K562 (cell line): ENCODE measurements around the gene RPLP2. TPM values are rescaled to one million over a fixed set of nuclear protein-coding genes. Genes with fewer than 3 reads are reported as not detected.

Source experiments
- ATAC-seq: fragments of 200-7000 bp; cut with Tn5 transposase; 3 replicates; pipeline ENCODE4 v1.9.1; 2020; ENCODE audit warnings: moderate library complexity
- BruUV-seq: library from RNA; stranded (reverse); fragments of 400-500 nt; replicated peaks from 2 replicates; lab custom pipeline; 2021; lab: Mats Ljungman, UMichigan
- CTCF ChIA-PET: fragments of 300-600 bp; formaldehyde crosslinking; extraction: SDS; loops from one replicate; lab custom pipeline; 2021; ENCODE audit warnings: low intra/inter-chr PET ratio; lab: Yijun Ruan, JAX
- POLR2A ChIA-PET: fragments of 300-600, 350-650 bp; sonication (Branson Sonifier 250); formaldehyde crosslinking; extraction: SDS; loops from one replicate; lab custom pipeline; 2021; ENCODE audit warnings: antibody characterized with exemption, inconsistent platforms; lab: Yijun Ruan, JAX
- DNase-seq, 4 experiments: peaks; one replicate each; pipeline versions ENCODE4 v3.0.0 to v3.0.0-alpha.2; 2011 to 2018; ENCODE audit warnings: low spot score in 3 of 4, mixed read lengths in 3 of 4; ENCODE audit errors: extremely low read depth in 1 of 4
- FAIRE-seq: peaks from 2 replicates; lab custom pipeline; 2011; peaks lifted over from hg19 to GRCh38; lab: Jason Lieb, UNC
- H2AFZ ChIP-seq: 2 replicates; pipeline ENCODE4 v1.6.0; 2011; ENCODE audit warnings: low read depth, low read length, control low read depth, inconsistent platforms
- H3K27ac ChIP-seq: fragments of 200-600 bp; 3 replicates; pipeline ENCODE4 v1.8.0; 2011; ENCODE audit warnings: low read depth, mild to moderate bottlenecking, control low read depth, inconsistent platforms, low read length, moderate library complexity, mixed read lengths; ENCODE audit errors: extremely low read depth
- H3K27me3 ChIP-seq, 2 experiments: fragments of 300-600 bp in 1 of 2; 2 replicates in 1 of 2; 3 replicates in 1 of 2; pipeline versions ENCODE4 v1.6.0 to v1.8.0; 2011; ENCODE audit warnings: inconsistent platforms in 2 of 2, low read length in 2 of 2, mild to moderate bottlenecking in 1 of 2, mixed read lengths in 1 of 2, moderate library complexity in 1 of 2; ENCODE audit not compliant: control insufficient read depth in 2 of 2, insufficient read depth in 2 of 2
- H3K36me3 ChIP-seq: fragments of 300-600 bp; 3 replicates; pipeline ENCODE4 v1.8.0; 2011; ENCODE audit warnings: mild to moderate bottlenecking, low read length, inconsistent platforms; ENCODE audit not compliant: control insufficient read depth, insufficient read depth
- H3K4me1 ChIP-seq, 2 experiments: fragments of 200-600 bp in 1 of 2; replicated peaks in 1 of 2; 2 replicates in 1 of 2; 3 replicates in 1 of 2; pipeline versions ENCODE4 v1.5.1 to v1.8.0; 2011; ENCODE audit warnings: inconsistent platforms in 2 of 2, low read length in 2 of 2, mild to moderate bottlenecking in 1 of 2, mixed read lengths in 1 of 2, moderate library complexity in 1 of 2; ENCODE audit not compliant: control insufficient read depth in 2 of 2, insufficient read depth in 2 of 2
- H3K4me2 ChIP-seq: 2 replicates; pipeline ENCODE4 v1.6.1; 2011; ENCODE audit warnings: low read length, control low read depth, inconsistent platforms, mixed read lengths; ENCODE audit not compliant: insufficient read depth
- H3K4me3 ChIP-seq: fragments of 200-600 bp; sonication (generic), shearing (Covaris generic); 2 replicates; pipeline ENCODE4 v1.5.1; 2016; ENCODE audit warnings: control low read depth, inconsistent platforms
- H3K79me2 ChIP-seq: fragments of 200-600 bp; 3 replicates; pipeline ENCODE4 v1.8.0; 2011; ENCODE audit warnings: low read length, inconsistent platforms; ENCODE audit not compliant: control insufficient read depth, insufficient read depth
- H3K9ac ChIP-seq, 2 experiments: 2 replicates each; pipeline versions ENCODE4 v1.6.0 to v1.6.1; 2011; ENCODE audit warnings: low read depth in 2 of 2, low read length in 2 of 2, control low read depth in 1 of 2, inconsistent platforms in 1 of 2, mild to moderate bottlenecking in 1 of 2, mixed read lengths in 1 of 2; ENCODE audit not compliant: insufficient read depth in 1 of 2
- H3K9me1 ChIP-seq: one replicate; pipeline ENCODE4 v1.6.0; 2011; ENCODE audit warnings: inconsistent platforms, mild to moderate bottlenecking, low read length, moderate library complexity; ENCODE audit not compliant: control insufficient read depth, insufficient read depth
- H3K9me3 ChIP-seq: replicated peaks from 2 replicates; pipeline ENCODE4 v1.5.1; 2011; ENCODE audit warnings: low read depth, low read length, inconsistent platforms; ENCODE audit not compliant: control insufficient read depth, insufficient read depth
- H4K20me1 ChIP-seq: replicated peaks from 2 replicates; pipeline ENCODE4 v1.6.1; 2011; ENCODE audit warnings: low read length, inconsistent platforms, mixed read lengths; ENCODE audit not compliant: control insufficient read depth, insufficient read depth
- ARID1B ChIP-seq: fragments of 450-650 bp; IDR thresholded peaks from 2 replicates; pipeline ENCODE4 v1.6.1; 2016; ENCODE audit warnings: antibody characterized with exemption, mild to moderate bottlenecking, inconsistent platforms
- ATF6 ChIP-seq: sonication (generic); formaldehyde crosslinking; IDR thresholded peaks from 2 replicates; pipeline ENCODE4 v1.4.0; 2020; ENCODE audit warnings: mild to moderate bottlenecking, missing genetic modification reagents
- CSDE1 ChIP-seq, 2 experiments: fragments of 450-650 bp; IDR thresholded peaks; 2 replicates each; pipeline ENCODE4 v1.6.1; 2016; ENCODE audit warnings: mild to moderate bottlenecking in 1 of 2
- ELF1 ChIP-seq: fragments of 200-800 bp; sonication (Bioruptor generic); IDR thresholded peaks from 2 replicates; pipeline ENCODE4 v1.6.1; 2016; ENCODE audit warnings: missing genetic modification characterization, missing compliant biosample characterization
- ELF2 ChIP-seq: fragments of 250-450 bp; sonication (Bioruptor Pico); IDR thresholded peaks from 2 replicates; pipeline ENCODE4 v1.5.0; 2021; ENCODE audit warnings: mild to moderate bottlenecking
- FOXA1 ChIP-seq: fragments of 450-650 bp; IDR thresholded peaks from 2 replicates; pipeline ENCODE4 v1.6.1; 2016; ENCODE audit warnings: mild to moderate bottlenecking, borderline replicate concordance
- LCOR ChIP-seq: sonication (generic); formaldehyde crosslinking; IDR thresholded peaks from 2 replicates; pipeline ENCODE4 v1.8.0; 2022; ENCODE audit warnings: mild to moderate bottlenecking, missing genetic modification reagents
- MAFF ChIP-seq: IDR thresholded peaks from 2 replicates; pipeline ENCODE4 v1.6.1; 2012; ENCODE audit warnings: low read length, improper control_type of control experiment
- MBD1 ChIP-seq: fragments of 250-450 bp; sonication (Bioruptor Pico); IDR thresholded peaks from 2 replicates; pipeline ENCODE4 v1.8.0; 2022; ENCODE audit warnings: inconsistent platforms
- PCBP2 ChIP-seq: fragments of 200-400 bp; formaldehyde crosslinking; IDR thresholded peaks from 2 replicates; pipeline ENCODE4 v1.6.1; 2018; ENCODE audit warnings: low read length, low read depth, mild to moderate bottlenecking, moderate library complexity; ENCODE audit not compliant: poor library complexity, severe bottlenecking
- SIN3A ChIP-seq, 2 experiments: fragments of 150-350 bp in 1 of 2; IDR thresholded peaks; 2 replicates each; pipeline ENCODE4 v1.6.1; 2011 to 2016; ENCODE audit warnings: borderline replicate concordance in 2 of 2, low read depth in 2 of 2, low read length in 2 of 2, mild to moderate bottlenecking in 2 of 2, moderate library complexity in 2 of 2; ENCODE audit not compliant: control insufficient read depth in 1 of 2
- SOX6 ChIP-seq: fragments of 450-650 bp; IDR thresholded peaks from 2 replicates; pipeline ENCODE4 v1.6.1; 2014; ENCODE audit warnings: mild to moderate bottlenecking
- TRIM25 ChIP-seq: fragments of 450-650 bp; IDR thresholded peaks from 2 replicates; pipeline ENCODE4 v1.7.0; 2016; ENCODE audit warnings: borderline replicate concordance
- ZNF133 ChIP-seq: fragments of 250-450 bp; sonication (Bioruptor Pico); IDR thresholded peaks from 2 replicates; pipeline ENCODE4 v1.4.0; 2020; ENCODE audit warnings: mild to moderate bottlenecking
- ZNF212 ChIP-seq: fragments of 450-650 bp; formaldehyde crosslinking; IDR thresholded peaks from 2 replicates; pipeline ENCODE4 v1.4.0; 2020; ENCODE audit warnings: mild to moderate bottlenecking
- ZNF263 ChIP-seq: sonication (generic); formaldehyde crosslinking; IDR thresholded peaks from 2 replicates; pipeline ENCODE4 v1.8.0; 2022; ENCODE audit warnings: mild to moderate bottlenecking, missing genetic modification reagents, borderline replicate concordance
- WGBS: fragments of 100-300 bp; shearing (Covaris generic); methylation state at CpG from one replicate; pipeline ENCODE4 v1.1.6; 2016; ENCODE audit warnings: low coverage, mixed read lengths; ENCODE audit not compliant: insufficient coverage; ENCODE audit errors: missing lambda C conversion rate; 5-methylcytosine and 5-hydroxymethylcytosine counted together
- in situ Hi-C: fragments of 300-500 bp; cut with MboI; formaldehyde crosslinking; loops from 4 replicates; pipeline ENCODE4 v1.15.0; 2018; ENCODE audit warnings: inconsistent platforms, mixed read lengths
- intact Hi-C: fragments of 100-400 bp; cut with micrococcal nuclease; formaldehyde crosslinking; loops from 2 replicates; pipeline ENCODE4 v1.14.2; 2022
- polyA plus RNA-seq, 8 experiments: library from polyadenylated mRNA; depleted of rRNA in 4 of 8; stranded (reverse) in 5 of 8; unstranded in 3 of 8; fragments of >200 nt; fragmentation: Nextera tagmentation in 2 of 8; fragmentation: Illumina TruSeq in 1 of 8; extraction: Ambion mirVana in 2 of 8; extraction: Trizol in 1 of 8; gene quantifications; 2 replicates each; pipeline versions ENCODE4 v1.2.1 to v1.2.3, GENCODE V29; 2011 to 2014; ENCODE audit warnings: inconsistent platforms in 1 of 8, missing spikeins in 1 of 8
- total RNA-seq, 7 experiments: library from RNA; depleted of rRNA in 6 of 7; stranded (reverse); fragments of >200 nt in 6 of 7; fragmentation: Illumina TruSeq in 2 of 7; extraction: Trizol in 2 of 7; gene quantifications; 2 replicates each; pipeline versions ENCODE4 v1.2.1 to v1.2.3, GENCODE V29; 2011 to 2021; ENCODE audit warnings: low replicate concordance in 1 of 7

Gene RPLP2
- total and polyA plus RNA-seq, 9 of the 15 experiments (the other 6 are each of a cell fraction or from before 2014, with no cell fraction given): 528 to 3,807 (median 1,633) TPM

DNA sequence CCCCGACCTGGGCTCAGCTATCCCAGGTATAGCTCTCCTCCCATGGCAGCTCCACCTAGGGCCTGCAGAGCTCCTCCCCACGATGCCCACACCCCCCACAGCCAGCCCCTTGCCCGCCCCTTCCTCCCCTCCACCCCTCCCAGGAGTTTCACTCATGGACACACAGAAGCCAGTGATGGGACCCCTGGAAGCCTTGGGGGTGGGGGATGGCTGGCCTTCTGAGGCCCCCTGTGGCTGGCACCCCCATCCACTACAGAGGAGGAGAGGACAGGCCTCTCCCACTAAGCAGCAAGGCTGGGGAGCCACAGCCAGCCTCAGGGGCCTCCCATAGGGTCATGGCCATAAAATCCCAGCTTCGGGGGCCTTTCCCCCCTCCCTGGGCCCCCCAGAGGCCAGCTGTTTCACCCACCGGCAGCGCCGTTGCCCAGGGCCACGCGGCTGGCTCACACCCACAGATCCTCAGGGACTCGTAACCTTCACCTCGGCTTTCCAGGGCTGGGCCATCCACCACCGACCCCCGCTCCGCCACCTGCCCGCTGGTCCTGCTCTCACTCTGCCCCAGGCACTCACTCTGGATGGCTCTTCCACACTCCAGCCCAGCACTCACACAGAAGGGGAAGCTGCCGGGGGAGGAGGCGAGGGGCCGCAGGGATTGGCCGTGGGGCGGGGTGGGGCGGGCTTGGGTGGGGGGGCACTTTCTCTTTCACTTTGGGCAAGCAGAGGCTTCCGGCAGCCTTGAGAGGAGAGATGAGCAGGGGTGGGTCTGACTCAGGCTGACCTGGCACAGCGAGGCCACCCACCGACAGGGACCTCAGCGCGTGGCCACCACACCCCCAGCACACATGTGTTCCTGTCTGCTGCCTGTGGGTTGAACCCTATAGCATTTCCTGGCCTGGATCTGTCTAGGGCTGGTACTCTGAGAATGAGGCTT lies 13.9 kb upstream of the RPLP2 start:
- Histone ChIP-seq H3K4me1 (peaks cover 7 to 94% of the 10 kb centered on the region in 2 experiments), H2AFZ (peak overlapping the region; percentile 53; the same call in 1 of the 2 replicates), H3K79me2 (peaks cover 26% of the 10 kb centered on the region), H3K4me3 (peak overlapping the region; percentile 73), H3K9me3 (no peaks in the 10 kb centered on the region), H3K9me1 (no peaks in the 10 kb centered on the region), H3K27ac (peak overlapping the region; percentile 71), H3K27me3 (no peaks in the 10 kb centered on the region), H3K4me2 (peak overlapping the region; percentile 91), H3K9ac (peak overlapping the region; percentile 66 to 95; a peak in 3 of 4 replicates), H3K36me3 (peaks cover 47% of the 10 kb centered on the region; the same call in 1 of the 3 replicates), H4K20me1 (no peaks in the 10 kb centered on the region)
- ChIA-PET CTCF (no interaction called here), POLR2A (interaction anchor here (0.8 to 2.2 kb wide), 8 partner anchors 7 to 238 kb away, joined by 3 to 26 read pairs (median 4); partner anchors contain the start of gene RPLP2)
- BruUV-seq: no TSS peak
- intact Hi-C loops: loop anchor here (5.0 to 10.0 kb wide), 2 partner anchors 69 to 231 kb away; partner anchors contain the start of genes LMNTD2 and RASSF7
- peak; percentile 66 to 87 (median 74) for DNase-seq
- FAIRE-seq: peak; percentile 83
- in situ Hi-C loops: no loop called here
- 16% methylated on average over 8 of the region's 26 CpGs for WGBS
- ATAC-seq: peak; percentile 72
- TF ChIP-seq SOX6 (no peak), ARID1B (no peak), SIN3A (IDR thresholded peaks at IDR 0.05; ENCODE audit: borderline replicate concordance in 2 of 2, control insufficient read depth in 1 of 2, low read depth in 2 of 2, low read length in 2 of 2) (peak in 1 of 2 experiments; percentile 79; a peak in 2 of 4 replicates), ELF2 (no peak), ZNF263 (CRISPR knock-in tag) (no peak), MAFF (no peak), ZNF212 (no peak), CSDE1 (IDR thresholded peaks at IDR 0.05) (no peak), PCBP2 (no peak), ELF1 (peak; percentile 45), TRIM25 (no peak), ATF6 (no peak), ZNF133 (CRISPR knock-in tag) (no peak), FOXA1 (no peak), MBD1 (CRISPR knock-in tag) (no peak), LCOR (CRISPR knock-in tag) (no peak)
